BJ (cell line): ENCODE measurements around the gene TMEM247. TPM values are rescaled to one million over a fixed set of nuclear protein-coding genes. Genes with fewer than 3 reads are reported as not detected.

Experiments
- CTCF ChIA-PET: fragments of 350-600 bp; formaldehyde crosslinking; extraction: SDS; loops from one replicate; lab custom pipeline; 2021; ENCODE audit warnings: antibody characterized with exemption, inconsistent platforms; lab: Yijun Ruan, JAX
- POLR2A ChIA-PET: fragments of 300-600 bp; sonication (Branson Sonifier 250); formaldehyde crosslinking; extraction: SDS; loops from one replicate; lab custom pipeline; 2021; ENCODE audit warnings: antibody characterized with exemption; lab: Charles Lee
- DNase-seq: peaks from one replicate; pipeline ENCODE4 v3.0.0-alpha.2; 2011; ENCODE audit warnings: low read depth
- H3K27me3 ChIP-seq: 2 replicates; pipeline ENCODE4 v1.6.0; 2011; ENCODE audit warnings: low read length; ENCODE audit not compliant: control insufficient read depth, insufficient read depth
- H3K36me3 ChIP-seq: 2 replicates; pipeline ENCODE4 v1.5.1; 2011; ENCODE audit warnings: low read length; ENCODE audit not compliant: control insufficient read depth, insufficient read depth
- H3K4me3 ChIP-seq: 2 replicates; pipeline ENCODE4 v1.5.1; 2011; ENCODE audit warnings: low read depth, mild to moderate bottlenecking, control low read depth, low read length
- CTCF ChIP-seq: IDR thresholded peaks from 2 replicates; pipeline ENCODE4 v1.5.1; 2011; ENCODE audit warnings: low read depth, mild to moderate bottlenecking, control low read depth, inconsistent platforms, low read length, moderate library complexity; ENCODE audit not compliant: insufficient read depth
- polyA plus RNA-seq: library from polyadenylated mRNA; depleted of rRNA; stranded (reverse); fragments of >200 nt; gene quantifications from 2 replicates; pipeline ENCODE4 v1.2.3, GENCODE V29; 2011

Gene TMEM247
- polyA plus RNA-seq, 1 experiment, result not detected

- TF ChIP-seq CTCF, result no peak
- POLR2A ChIA-PET, result no interaction called here
- CTCF ChIA-PET, result interaction anchor here (0.9 kb wide), 1 partner anchor 9 kb away, joined by 3 read pairs; no protein-coding TSS in a partner anchor
- DNase-seq, result no peak
- no peaks in the 10 kb centered on the region for H3K36me3 ChIP-seq
- H3K4me3 ChIP-seq, result no peak overlapping the region
- H3K27me3 ChIP-seq, result no peaks in the 10 kb centered on the region
Observed at GRCh38 chr2:46495231-46496030, 16.1 kb downstream of the TMEM247 start.

- CTCF ChIA-PET, result no interaction called here
- H3K27me3 ChIP-seq, result no peaks in the 10 kb centered on the region
- no peak for DNase-seq
- H3K4me3 ChIP-seq, result no peak overlapping the region
- TF ChIP-seq CTCF, result no peak
- POLR2A ChIA-PET, result no interaction called here
- no peaks in the 10 kb centered on the region for H3K36me3 ChIP-seq
Observed at GRCh38 chr2:46497766-46498165, 18.4 kb downstream of the TMEM247 start.

- Histone ChIP-seq H3K27me3 (no peaks in the 10 kb centered on the region), H3K36me3 (no peaks in the 10 kb centered on the region), H3K4me3 (no peak overlapping the region)
- CTCF ChIA-PET, result no interaction called here
- POLR2A ChIA-PET, result no interaction called here
- DNase-seq, result no peak
- no peak for TF ChIP-seq CTCF
Observed at GRCh38 chr2:46498681-46499080, 19.3 kb downstream of the TMEM247 start.

GRCh38 chr2:46499392-46499785 is 20.0 kb downstream of the TMEM247 start:
- no peak for DNase-seq
- ChIA-PET POLR2A (no interaction called here), CTCF (no interaction called here)
- no peak for TF ChIP-seq CTCF
- Histone ChIP-seq H3K36me3 (no peaks in the 10 kb centered on the region), H3K27me3 (no peaks in the 10 kb centered on the region), H3K4me3 (peak overlapping the region; percentile 68)

- Histone ChIP-seq H3K27me3 (no peaks in the 10 kb centered on the region), H3K36me3 (no peaks in the 10 kb centered on the region), H3K4me3 (no peak overlapping the region)
- no peak for TF ChIP-seq CTCF
- no peak for DNase-seq
- CTCF ChIA-PET, result interaction anchor here (0.6 kb wide), 1 partner anchor 39 kb away, joined by 4 read pairs; no protein-coding TSS in a partner anchor
- POLR2A ChIA-PET, result no interaction called here
Observed at GRCh38 chr2:46500801-46501200, 21.4 kb downstream of the TMEM247 start.
